ENCODE results near the gene NEXN. TPM values are rescaled to one million over a fixed set of nuclear protein-coding genes. Genes with fewer than 3 reads are reported as not detected.
"Not testable (repeated sequence)": the region's sequence is repeated elsewhere in the genome, so short reads cannot be mapped to it uniquely, and the experiment has no call there.

NEXN gene
- total RNA-seq, 1 experiment from 2014 or later: 9.0 TPM

DNA sequence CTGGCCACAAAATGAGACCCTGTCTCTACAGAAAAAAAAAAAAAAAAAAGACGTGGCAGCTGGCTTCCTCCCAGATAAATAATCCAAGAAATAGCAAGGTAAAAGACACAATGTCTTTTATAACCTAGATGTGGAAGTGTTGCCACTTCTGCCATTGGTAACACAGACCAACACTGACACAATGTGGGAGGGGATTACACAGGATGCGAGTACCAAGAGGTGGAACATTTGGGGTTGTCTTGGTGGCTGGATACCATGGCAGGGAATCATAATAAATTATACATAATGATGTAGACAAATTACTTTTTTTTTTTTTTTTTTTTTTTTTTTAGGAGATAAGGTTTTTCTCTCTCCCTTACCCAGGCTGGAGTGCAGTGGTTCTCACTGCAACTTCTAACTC, 6.0 kb upstream of the NEXN start:
- Histone ChIP-seq H3K4me3 (no peak overlapping the region), H3K27me3 (no peaks in the 10 kb centered on the region), H3K4me1 (no peaks in the 10 kb centered on the region; the same call in 1 of the 2 replicates), H3K27ac (no peak overlapping the region), H3K9me3 (replicated peaks) (no peaks in the 10 kb centered on the region), H3K36me3 (no peaks in the 10 kb centered on the region)
- no peak for DNase-seq

DNA sequence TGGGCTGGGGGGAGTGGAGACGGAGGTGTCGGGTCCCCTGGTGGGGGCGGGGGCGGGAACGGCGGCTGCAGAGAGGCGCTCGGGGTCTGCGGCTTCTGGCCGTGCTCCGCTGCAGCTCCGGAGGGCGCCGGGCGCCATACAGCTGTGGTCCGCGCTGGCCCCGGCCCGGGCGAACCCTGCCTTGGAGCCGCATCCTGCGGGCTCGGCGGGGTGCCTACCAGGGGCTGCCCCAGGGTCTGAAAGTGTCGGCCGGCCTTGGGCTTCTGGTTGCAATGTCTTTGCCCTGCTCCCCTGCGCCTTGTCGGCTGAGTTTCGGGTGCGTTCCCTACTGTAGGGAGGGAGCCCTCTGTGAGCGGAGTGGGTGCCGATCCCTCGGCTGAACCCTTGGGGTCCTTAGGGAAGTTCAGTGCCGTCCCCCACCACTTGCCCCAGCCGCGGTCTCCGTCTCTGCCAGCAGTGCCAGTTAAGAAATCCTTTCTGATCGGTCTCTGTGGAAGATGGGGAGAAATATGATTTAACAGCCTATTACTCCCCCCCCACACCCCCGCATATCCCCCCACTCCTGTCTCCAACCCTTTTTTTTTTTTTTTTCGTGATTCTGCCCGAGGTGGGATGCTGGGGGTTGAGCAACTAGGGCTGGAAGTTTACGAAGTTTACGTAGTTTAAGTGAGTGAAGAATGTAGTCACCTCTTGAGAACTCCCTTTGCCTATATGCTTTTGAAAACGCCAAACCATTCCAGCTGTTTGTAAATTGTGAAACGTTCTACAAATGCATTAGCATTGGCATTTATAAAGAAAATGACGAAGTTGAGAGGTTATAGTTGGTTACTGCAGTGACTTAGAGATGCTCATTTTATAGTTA, 588 bp downstream of the NEXN start:
- peak overlapping the region; percentile 97 for H3K27ac ChIP-seq
- no peaks in the 10 kb centered on the region for H3K27me3 ChIP-seq
- peaks cover 11% of the 10 kb centered on the region; the same call in 1 of the 2 replicates for H3K4me1 ChIP-seq
- peaks cover 6% of the 10 kb centered on the region; the same call in 1 of the 2 replicates for H3K36me3 ChIP-seq
- no peaks in the 10 kb centered on the region for H3K9me3 ChIP-seq (replicated peaks)
- H3K4me3 ChIP-seq: peak overlapping the region; percentile 93
- DNase-seq: peak; percentile 78 to 79

DNA sequence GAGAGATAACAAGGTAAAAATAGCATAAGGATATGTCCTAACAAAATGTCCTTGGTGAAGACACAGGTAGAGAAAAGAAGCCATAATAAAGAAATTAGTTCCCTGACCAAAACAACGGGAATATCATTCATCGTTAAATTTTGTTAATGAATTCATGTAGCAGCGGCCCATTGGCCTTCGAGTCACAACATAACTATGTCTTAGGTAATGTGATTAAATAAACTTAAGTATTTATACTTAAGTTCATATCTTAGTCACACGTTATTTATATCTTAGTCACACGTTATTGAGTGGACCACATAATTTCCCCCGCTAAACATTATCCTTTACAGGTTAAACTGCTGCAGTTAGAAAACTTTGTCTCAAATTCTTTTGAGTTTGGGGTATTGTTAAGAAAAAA, 1.2 kb downstream of the NEXN start:
- H3K4me1 ChIP-seq: peaks cover 11% of the 10 kb centered on the region; the same call in 1 of the 2 replicates
- peak overlapping the region; percentile 97 for H3K27ac ChIP-seq
- no peaks in the 10 kb centered on the region for H3K27me3 ChIP-seq
- peaks cover 7% of the 10 kb centered on the region; the same call in 1 of the 2 replicates for H3K36me3 ChIP-seq
- H3K4me3 ChIP-seq: peak overlapping the region; percentile 93
- H3K9me3 ChIP-seq (replicated peaks): no peaks in the 10 kb centered on the region
- no peak for DNase-seq

DNA sequence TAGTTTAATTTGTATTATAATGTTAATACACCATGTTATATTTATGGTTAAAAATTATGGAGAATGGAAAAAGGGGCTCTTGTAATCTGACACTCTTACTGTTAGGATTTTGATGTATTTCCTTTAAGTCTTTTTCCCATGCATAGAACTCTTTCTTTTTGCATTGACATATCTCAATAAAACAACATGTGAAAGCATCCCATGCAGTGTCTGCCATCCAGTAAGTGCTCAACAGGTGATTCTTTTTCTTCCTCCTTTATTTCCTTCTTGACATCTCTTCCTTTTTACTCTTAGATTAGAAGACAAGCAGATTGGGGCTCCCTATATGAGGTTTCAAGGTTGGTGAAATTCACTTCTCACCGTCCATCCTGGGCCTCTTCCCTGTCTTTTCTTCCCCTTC, 2.8 kb downstream of the NEXN start:
- no peak for DNase-seq
- no peak overlapping the region for H3K4me3 ChIP-seq

DNA sequence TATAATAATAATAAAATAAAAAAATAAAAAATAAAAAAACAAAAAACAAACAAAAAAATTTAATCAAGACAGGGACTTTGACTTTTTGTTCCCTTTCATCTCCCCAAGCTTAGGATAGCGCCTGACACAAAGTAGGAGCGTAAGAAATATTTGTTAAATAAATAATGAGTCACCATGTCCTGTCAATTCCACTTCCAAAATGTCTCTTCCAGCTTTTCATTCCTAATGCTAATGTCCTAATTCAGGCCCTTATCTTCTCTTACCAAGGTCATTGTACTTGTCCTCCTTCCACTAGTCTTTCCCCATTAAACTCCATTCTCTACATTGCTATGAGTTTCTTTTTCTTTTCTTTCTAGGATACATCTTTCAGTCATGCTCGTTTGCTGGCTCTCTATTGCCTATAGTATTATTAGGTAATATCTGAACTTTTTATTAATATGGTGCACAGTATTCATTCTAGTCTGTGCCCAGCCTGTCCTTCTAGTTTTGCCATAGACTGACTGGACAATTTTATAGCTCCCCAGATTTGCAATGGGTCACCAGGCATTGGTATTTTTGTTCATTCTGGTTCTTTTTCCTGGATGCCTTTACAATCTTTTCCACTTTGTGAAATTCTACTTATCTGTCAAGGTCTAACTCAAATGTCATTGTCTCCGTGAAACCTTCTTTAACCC, 11.4 kb downstream of the NEXN start:
- Histone ChIP-seq H3K27me3 (no peaks in the 10 kb centered on the region), H3K9me3 (replicated peaks) (0 out of 2 replicates have a peak, but pooled peaks cover 4% of the 10 kb centered on the region), H3K4me3 (no peak overlapping the region), H3K36me3 (peaks cover 6% of the 10 kb centered on the region; the same call in 1 of the 2 replicates), H3K27ac (no peak overlapping the region), H3K4me1 (no peaks in the 10 kb centered on the region)
- DNase-seq: no peak

More for the DNA sequence above, 2.8 kb downstream of the NEXN start:
- H3K9me3 ChIP-seq (replicated peaks): no peaks in the 10 kb centered on the region
- no peak overlapping the region for H3K27ac ChIP-seq
- peaks cover 13% of the 10 kb centered on the region for H3K36me3 ChIP-seq
- no peaks in the 10 kb centered on the region for H3K27me3 ChIP-seq
- H3K4me1 ChIP-seq: peaks cover 11% of the 10 kb centered on the region; the same call in 1 of the 2 replicates

DNA sequence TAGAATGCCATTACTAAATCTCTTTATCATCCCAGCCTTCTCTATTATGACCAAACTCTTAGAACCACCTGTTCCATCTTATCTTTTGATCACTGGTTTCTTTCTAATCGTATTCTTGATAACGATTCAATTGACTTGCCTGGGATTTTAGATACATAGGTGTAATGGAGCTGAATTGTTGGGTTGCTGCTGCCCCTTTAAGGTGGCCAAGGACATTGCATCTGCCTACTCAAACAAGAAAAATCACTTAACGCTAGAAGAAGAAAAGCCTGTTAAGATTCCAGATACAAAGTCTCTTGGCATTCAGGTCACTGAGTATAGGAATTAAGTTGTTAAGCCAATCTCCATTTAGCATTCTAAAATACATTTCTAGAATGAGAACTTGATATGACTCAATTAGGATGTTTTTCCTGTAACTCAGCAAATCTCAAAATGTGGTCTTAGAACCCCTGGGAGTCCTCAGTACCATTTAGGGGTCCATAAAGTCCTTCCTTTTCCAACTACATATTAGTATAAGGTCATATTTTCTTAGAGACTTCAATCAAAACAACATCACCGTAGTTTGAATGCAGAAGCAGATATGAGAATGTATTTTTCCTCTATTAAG, 12.4 kb downstream of the NEXN start:
- H3K4me3 ChIP-seq: no peak overlapping the region
- no peak overlapping the region for H3K27ac ChIP-seq
- 0 out of 2 replicates have a peak, but pooled peaks cover 4% of the 10 kb centered on the region for H3K9me3 ChIP-seq (replicated peaks)
- no peaks in the 10 kb centered on the region for H3K36me3 ChIP-seq
- peak; percentile 14 to 57 for DNase-seq
- H3K27me3 ChIP-seq: no peaks in the 10 kb centered on the region
- no peaks in the 10 kb centered on the region for H3K4me1 ChIP-seq

DNA sequence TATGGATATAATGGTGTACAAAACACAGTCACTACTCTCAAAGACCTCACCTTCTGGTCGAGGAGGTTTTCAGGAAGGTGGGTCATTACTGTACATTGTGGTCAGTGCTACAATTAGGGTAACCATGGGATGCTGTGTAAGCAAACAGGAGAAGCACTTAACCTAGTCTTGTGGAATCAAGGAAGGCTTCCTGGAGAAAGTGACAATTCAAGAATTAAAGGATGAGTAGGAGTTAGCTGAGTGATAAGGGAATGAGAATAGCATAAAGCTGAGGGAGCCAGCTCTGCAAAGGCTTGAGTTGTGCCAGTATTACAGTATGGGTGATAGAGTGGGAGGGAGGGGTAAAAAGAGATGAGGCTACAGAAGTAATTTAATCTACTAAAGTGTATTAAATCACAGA, 17.2 kb downstream of the NEXN start:
- H3K4me1 ChIP-seq: no peaks in the 10 kb centered on the region
- no peak for DNase-seq
- H3K4me3 ChIP-seq: no peak overlapping the region
- H3K36me3 ChIP-seq: peaks cover 12% of the 10 kb centered on the region
- H3K27me3 ChIP-seq: no peaks in the 10 kb centered on the region
- H3K27ac ChIP-seq: no peak overlapping the region
- H3K9me3 ChIP-seq (replicated peaks): no peaks in the 10 kb centered on the region

DNA sequence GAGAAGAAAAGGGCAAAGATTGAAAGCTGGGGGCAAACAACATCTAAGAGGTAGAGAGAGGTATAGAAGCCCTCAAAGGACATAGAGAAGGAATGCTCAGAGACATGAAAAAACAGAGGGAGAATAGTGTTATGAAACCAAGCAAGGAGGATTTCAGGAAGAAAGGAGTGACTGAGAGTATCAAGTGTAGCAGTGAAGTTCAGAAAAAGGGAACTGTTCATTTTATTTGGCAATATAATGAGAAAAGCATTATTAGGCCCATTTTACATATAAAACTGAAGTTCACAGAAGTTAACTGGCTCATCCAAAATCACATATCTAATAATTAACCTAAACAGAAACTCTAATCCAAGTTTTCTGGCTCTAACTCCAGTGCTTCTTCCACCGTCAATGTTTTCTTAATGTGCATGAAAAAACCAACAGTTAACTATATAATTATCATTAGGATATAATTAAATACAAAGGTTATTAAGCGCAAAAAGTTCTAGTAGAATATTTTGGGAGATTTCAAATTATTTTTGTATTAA, 17.7 kb downstream of the NEXN start:
- H3K36me3 ChIP-seq: peaks cover 12% of the 10 kb centered on the region
- H3K27me3 ChIP-seq: no peaks in the 10 kb centered on the region
- H3K9me3 ChIP-seq (replicated peaks): no peaks in the 10 kb centered on the region
- H3K27ac ChIP-seq: no peak overlapping the region
- H3K4me3 ChIP-seq: no peak overlapping the region
- H3K4me1 ChIP-seq: no peaks in the 10 kb centered on the region
- no peak for DNase-seq

DNA sequence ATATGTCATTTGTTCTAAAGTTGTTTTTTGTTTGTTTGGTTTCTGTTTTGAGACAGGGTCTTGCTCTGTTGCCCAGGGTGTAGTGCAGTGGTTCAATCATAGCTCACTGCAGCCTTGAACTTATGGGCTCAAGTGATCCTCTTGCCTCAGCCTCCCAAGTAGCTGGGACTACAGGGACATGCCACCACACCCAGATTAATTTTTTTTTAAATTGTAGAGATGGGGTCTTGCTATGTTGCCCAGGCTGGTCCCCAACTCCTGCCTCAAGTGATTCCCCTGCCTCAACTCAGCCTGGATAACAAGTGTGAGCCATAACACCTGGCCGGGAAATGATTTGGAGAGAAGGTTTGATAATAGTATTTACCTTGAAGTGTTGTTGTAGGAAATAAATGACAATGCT, 18.2 kb downstream of the NEXN start:
- H3K9me3 ChIP-seq (replicated peaks): no peaks in the 10 kb centered on the region
- H3K27me3 ChIP-seq: no peaks in the 10 kb centered on the region
- DNase-seq: no peak
- peaks cover 12% of the 10 kb centered on the region for H3K36me3 ChIP-seq
- no peaks in the 10 kb centered on the region for H3K4me1 ChIP-seq
- no peak overlapping the region for H3K4me3 ChIP-seq
- no peak overlapping the region for H3K27ac ChIP-seq

DNA sequence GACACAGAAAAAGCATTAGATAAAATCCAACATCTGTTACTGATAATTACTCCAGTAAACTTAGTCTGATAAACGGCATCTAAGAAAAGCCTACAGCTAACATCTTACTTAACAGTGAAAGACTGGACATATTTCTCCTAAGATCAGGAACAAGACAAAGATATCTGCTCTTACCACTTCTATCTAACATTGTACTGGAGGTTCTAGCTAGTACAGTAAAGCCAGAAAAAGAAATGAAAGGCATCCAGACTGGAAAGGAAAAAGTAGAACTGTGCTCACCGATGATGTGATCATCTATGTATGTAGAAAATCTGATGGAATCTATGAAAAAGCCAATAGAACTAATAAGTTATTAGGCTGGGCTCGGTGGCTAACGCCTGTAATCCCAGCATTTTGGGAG, 21.7 kb downstream of the NEXN start:
- no peak overlapping the region for H3K27ac ChIP-seq
- H3K36me3 ChIP-seq: peaks cover 12% of the 10 kb centered on the region
- H3K4me3 ChIP-seq: no peak overlapping the region
- H3K9me3 ChIP-seq (replicated peaks): no peaks in the 10 kb centered on the region
- no peaks in the 10 kb centered on the region for H3K27me3 ChIP-seq
- no peak for DNase-seq
- H3K4me1 ChIP-seq: no peaks in the 10 kb centered on the region

DNA sequence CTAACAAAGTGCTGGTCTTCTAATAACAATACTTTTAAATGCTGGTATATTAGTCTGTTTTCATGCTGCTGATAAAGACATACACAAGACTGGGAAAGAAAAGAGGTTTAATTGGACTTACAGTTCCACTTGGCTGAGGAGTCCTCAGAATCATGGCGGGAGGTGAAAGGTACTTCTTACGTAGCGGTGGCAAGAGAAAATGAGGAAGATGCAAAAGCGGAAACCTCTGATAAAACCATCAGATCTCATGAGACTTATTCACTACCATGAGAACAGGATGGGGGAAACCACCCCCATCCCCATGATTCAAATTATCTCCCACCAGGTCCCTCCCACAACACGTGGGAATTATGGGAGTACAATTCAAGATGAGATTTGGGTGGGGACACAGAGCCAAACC, 30.5 kb downstream of the NEXN start:
- H3K4me3 ChIP-seq; DNase-seq; H3K27ac ChIP-seq; H3K9me3 ChIP-seq (replicated peaks); H3K4me1 ChIP-seq; H3K27me3 ChIP-seq: not testable (repeated sequence)
- H3K36me3 ChIP-seq: peaks cover 26% of the 10 kb centered on the region

DNA sequence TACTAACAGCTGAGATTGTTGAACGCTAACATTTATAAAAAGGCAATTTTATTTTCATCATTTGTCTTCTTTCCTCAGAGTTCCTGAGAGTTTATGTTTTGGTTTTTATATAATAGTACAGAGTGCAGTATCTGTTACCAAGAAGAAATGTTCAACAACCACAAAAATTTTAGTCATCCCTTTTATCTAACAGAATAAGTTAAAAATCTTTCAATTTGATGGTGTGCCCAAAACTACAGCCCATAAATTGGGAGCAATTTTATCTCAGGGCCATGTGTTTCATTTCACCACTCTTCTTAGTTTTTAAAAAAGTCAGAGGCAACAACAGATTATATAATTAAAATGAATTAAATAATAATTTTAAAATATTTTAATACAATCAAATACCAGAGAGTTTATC, 37.1 kb downstream of the NEXN start:
- Histone ChIP-seq H3K4me1 (0 out of 2 replicates have a peak, but pooled peaks cover 3% of the 10 kb centered on the region), H3K9me3 (replicated peaks) (no peaks in the 10 kb centered on the region), H3K36me3 (peaks cover 33% of the 10 kb centered on the region), H3K27ac (no peak overlapping the region), H3K27me3 (no peaks in the 10 kb centered on the region), H3K4me3 (no peak overlapping the region)
- DNase-seq: no peak

DNA sequence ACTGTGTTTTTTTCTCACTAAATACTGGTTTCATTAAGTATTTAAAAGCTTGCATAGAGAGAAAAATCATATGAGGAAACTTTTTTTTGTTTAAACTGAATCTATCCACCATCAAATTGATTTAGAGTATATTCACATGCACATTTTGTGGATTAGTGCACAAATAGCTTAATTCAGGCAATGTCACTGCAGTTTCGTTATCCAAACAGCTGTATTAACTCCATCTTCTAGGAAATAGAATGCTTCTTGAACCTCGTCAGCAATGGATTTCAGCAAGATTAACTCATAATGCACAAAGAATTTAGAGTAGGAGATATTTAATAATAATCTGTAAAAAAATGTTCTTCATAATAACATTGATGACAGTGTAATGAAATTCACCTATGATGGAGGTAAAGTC, 37.5 kb downstream of the NEXN start:
- no peaks in the 10 kb centered on the region for H3K27me3 ChIP-seq
- H3K9me3 ChIP-seq (replicated peaks): no peaks in the 10 kb centered on the region
- no peak overlapping the region for H3K4me3 ChIP-seq
- peaks cover 37% of the 10 kb centered on the region for H3K36me3 ChIP-seq
- no peak overlapping the region for H3K27ac ChIP-seq
- 0 out of 2 replicates have a peak, but pooled peaks cover 3% of the 10 kb centered on the region for H3K4me1 ChIP-seq
- no peak for DNase-seq

DNA sequence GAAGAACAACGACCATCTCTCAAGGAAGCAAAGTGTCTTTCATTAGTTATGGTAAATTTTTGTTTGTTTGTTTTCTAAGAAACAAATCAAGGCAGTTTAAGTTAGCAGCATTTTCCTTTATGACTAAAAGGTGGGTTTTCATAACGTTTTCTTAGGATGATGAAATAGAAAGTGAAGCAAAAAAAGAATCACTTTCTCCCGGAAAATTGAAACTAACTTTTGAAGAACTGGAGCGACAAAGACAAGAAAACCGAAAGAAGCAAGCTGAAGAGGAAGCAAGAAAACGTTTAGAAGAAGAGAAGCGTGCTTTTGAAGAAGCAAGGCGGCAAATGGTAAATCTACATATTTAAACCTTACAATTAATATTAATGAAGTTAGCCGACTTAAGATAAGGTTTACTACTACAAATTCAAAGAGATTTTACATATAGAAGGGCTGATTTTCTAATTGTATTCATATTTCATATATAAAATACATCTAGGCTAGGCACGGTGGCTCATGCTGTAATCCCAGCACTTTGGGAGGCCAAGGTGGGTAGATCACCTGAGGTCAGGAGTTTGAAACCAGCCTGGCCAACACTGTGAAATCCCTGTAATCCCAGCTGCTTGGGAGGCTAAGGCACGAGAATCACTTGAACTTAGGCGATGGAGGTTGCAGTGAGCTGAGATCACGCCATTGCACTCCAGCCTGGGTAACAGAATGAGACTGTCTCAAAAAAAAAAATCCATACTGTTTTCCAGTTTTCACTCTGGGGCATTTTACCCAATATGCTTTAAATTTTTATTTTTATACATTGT, 38.3 kb downstream of the NEXN start:
- no peak for DNase-seq
- no peak overlapping the region for H3K27ac ChIP-seq
- H3K36me3 ChIP-seq: peaks cover 41% of the 10 kb centered on the region
- no peak overlapping the region for H3K4me3 ChIP-seq
- H3K4me1 ChIP-seq: 0 out of 2 replicates have a peak, but pooled peaks cover 3% of the 10 kb centered on the region
- no peaks in the 10 kb centered on the region for H3K9me3 ChIP-seq (replicated peaks)
- H3K27me3 ChIP-seq: no peaks in the 10 kb centered on the region
